Limb (tissue), 2 donors: ENCODE data around the gene KIF24.
"Not testable (repeated sequence)": the region's sequence is repeated elsewhere in the genome, so short reads cannot be mapped to it uniquely, and the experiment has no call there.

ENCODE experiments used
- DNase-seq, 2 donors: peaks; one replicate each; pipeline ENCODE4 v3.0.0-alpha.2; 2016; ENCODE audit errors: extremely low spot score in 2 of 2

KIF24 gene

DNA sequence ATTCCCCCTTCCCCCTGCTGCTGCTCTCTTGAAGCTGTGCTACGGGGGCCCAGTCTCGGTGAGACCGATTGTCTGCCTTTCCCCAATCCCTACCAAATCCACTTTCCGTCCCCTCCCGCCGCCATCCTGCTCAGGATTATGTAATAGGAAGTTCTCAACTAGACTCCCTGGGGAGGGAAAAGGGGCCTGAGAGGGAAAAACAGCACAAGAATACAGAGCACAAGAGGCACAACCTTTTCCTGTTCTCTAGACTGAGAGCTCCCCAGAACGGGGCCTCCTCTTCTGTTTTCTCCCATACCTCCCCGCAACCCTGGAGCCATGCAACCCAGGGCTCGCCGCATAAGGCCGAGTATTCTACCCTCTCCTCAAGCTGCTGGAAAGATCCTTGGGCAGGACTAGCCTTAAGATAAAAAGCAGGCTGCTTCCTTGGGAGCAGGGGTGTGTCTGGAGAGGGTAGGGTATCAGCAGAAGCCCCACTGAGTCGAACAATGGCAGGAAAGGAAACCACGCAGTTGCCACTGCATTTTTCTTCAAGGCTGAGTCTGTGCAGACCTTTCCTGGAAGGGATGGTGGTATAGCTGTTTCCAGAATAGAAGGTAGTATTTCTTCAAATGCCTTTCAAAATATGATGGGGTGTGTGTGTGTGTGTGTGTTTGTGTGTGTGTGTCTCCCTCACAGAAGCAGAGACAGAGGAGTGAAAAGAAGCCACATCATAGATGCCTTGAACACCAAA, 34.7 kb upstream of the KIF24 start:
- DNase-seq = peak in 1 of 2 donors; percentile 77

- no peak for DNase-seq
Observed at GRCh38 chr9:34362614-34363214, 33.6 kb upstream of the KIF24 start.

DNA sequence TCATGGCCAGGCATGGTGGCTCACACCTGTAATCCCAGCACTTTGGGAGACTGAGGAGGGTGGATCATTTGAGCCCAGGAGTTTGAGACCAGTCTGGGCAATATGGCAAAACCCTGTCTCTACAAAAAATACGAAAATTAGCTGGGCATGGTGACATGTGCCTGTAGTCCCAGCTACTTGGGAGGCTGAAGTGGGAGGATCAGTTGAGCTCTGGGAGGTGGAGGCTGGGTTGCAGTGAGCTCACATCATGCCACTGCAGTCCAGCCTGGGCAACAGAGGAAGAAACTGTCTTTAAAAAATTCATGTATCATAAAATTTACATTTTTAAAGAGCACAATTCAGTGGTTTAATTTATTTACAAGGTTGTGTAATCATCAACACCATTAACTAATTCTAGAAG, 23.9 kb upstream of the KIF24 start:
- not testable (repeated sequence) for DNase-seq

GRCh38 chr9:34352122-34352652, 23.1 kb upstream of the KIF24 start:
- DNase-seq = not testable (repeated sequence)

- DNase-seq = no peak
Observed at GRCh38 chr9:34349324-34349723, 20.3 kb upstream of the KIF24 start.

GRCh38 chr9:34347800-34348158, 18.7 kb upstream of the KIF24 start:
- DNase-seq = no peak

- DNase-seq = no peak
Observed at GRCh38 chr9:34346873-34347799, 18.1 kb upstream of the KIF24 start.

- no peak for DNase-seq
Observed at GRCh38 chr9:34343605-34344004, 14.5 kb upstream of the KIF24 start.

GRCh38 chr9:34343090-34343489, 14.0 kb upstream of the KIF24 start:
- no peak for DNase-seq

DNA sequence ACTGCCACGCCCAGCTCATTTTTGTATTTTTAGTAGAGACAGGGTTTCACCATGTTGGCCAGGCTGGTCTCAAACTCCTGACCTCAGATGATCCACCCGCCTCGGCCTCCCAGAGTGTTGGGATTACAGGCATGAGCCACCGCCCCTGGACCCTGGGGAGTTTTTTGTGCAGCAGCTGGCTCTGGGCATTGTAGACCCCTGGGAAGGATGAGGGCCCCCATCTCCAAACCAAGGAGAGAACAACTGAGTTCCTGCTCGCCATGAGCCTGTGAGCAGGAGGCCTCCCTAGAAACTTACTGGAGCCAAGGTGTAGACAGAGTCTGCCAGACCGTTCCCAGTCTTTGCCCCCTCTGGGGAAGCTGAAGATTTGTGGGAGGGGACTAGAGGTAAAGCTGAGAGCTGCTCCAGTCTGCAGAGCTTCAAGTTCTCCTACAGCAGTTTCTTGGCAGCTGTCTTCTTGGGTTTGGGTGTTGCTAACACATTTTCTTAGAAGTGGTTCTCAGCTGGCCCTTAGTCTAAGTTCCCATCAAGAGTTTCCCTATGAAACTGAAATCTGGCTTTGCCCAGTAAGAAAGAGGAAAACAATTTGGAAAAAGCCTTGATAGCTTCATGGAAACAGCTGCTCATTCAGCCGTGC, 12.7 kb upstream of the KIF24 start:
- DNase-seq = no peak

DNA sequence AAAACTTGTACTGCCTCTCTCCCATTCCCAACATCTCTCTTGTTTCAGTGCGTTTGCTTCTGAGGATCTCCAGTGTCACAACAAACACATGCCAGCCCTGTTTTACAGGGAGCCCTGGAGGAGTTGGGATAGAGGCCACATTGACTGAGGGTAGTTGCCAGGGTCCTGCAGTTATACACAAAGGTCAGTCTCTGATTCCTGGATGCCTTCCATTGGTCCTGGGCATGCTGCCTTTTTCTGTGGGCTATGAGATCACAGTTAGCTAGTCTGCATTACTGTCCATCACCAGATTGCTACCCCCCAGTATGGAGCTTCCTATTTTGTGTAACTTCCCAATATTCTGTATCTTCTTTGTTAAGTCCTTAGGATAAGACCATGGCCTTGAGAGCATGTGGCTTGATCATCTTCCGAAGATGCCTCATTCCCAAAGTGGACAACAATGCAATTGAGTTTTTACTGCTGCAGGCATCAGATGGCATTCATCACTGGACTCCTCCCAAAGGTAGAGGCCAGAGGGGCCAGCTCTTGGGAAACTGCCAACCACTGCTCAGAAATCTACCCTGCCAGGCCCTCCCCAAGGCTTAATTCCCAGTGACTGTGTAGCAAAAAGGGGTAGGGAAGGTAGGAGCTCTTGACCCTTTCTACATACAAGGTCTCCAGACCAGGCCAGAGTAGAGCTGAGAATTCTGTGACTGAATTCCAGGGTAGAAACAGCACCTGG, 9.8 kb upstream of the KIF24 start:
- no peak for DNase-seq

DNA sequence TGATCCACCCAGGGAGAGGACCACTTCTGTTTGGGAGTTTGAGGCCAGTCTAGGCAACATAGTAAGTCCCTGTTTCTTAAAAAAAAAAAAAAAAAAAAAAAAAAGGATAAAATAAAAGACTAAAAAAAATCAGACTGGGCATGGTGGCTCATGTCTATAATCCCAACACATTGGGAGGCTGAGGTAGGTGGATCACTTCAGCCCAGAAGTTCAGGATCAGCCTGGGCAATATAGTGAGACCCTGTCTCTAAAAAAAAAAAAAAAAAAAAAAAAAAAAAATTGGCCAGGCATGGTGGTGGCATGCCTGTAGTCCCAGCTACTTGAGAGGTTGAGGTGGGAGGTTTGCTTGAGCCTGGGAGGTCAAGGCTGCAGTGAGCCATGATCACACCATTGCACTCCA, 9.0 kb upstream of the KIF24 start:
- DNase-seq = not testable (repeated sequence)

- DNase-seq = no peak
Observed at GRCh38 chr9:34337403-34337802, 8.3 kb upstream of the KIF24 start.

DNA sequence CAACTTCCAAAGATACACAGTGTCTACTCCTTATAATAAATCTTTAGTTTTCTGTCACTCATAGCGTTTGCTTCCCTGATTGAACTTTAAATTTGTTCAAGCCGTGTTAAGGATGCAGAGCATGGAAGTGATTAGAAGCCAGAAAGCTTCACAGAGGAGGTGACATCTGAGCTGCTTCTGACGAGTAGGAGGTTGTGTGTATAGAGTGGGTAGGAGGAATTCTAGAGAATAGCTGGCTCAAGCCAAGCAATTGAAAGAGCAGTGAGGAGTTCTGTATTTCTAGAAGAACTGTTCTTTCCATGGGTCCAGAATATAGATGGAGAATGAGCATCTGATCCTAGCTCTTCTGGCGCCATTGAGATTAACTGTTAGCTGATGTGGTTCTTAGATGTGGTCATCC, 6.3 kb upstream of the KIF24 start:
- no peak for DNase-seq

DNA sequence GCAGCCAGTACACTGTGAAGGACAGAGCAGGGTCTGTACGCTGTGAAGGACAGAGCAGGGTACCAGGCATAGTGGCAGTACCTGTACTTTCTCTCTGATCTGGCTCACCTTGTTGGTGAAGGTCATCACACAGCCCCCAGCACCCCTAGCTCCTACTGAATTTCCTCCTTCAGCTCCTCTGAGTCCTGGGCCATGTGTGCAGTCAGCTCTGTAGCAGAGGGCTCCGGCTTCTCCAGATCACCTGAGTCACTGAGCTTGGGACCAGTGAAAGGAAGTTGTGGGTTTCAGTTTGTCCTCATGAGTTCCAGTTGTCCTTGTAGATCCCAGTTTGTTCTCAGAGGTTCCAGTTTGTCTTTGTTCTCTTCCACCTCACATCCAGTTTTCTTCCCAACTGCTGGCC, 5.8 kb upstream of the KIF24 start:
- DNase-seq = no peak

DNA sequence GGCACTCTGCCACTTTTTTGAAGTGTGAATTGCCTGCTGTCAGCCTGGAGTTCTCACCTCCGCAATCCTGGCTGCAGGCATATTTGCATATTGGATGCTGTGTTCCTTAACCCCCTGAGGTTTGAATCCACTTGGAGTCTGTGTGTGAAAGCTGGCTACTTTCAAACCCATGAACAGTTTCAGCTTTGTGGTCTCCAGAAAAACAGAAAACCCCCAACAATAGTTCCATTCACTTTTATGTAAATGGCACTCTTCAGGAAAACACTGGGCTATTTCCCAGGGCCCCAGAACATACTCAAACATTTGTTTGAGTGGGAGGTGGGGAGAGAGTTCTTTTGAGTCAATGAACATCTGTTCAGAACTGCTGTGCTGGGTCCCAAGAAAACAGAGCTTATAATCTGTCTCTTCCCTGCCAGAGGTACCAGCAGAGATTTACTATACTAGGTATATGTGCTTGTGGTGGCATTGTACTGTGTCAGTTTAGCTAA, 5.3 kb upstream of the KIF24 start:
- peak in 1 of 2 donors; percentile 45 for DNase-seq

GRCh38 chr9:34333836-34334235, 4.8 kb upstream of the KIF24 start:
- no peak for DNase-seq

GRCh38 chr9:34332076-34332964, 3.3 kb upstream of the KIF24 start:
- peak in 1 of 2 donors; percentile 70 for DNase-seq

GRCh38 chr9:34331196-34331595, 2.1 kb upstream of the KIF24 start:
- no peak for DNase-seq

DNA sequence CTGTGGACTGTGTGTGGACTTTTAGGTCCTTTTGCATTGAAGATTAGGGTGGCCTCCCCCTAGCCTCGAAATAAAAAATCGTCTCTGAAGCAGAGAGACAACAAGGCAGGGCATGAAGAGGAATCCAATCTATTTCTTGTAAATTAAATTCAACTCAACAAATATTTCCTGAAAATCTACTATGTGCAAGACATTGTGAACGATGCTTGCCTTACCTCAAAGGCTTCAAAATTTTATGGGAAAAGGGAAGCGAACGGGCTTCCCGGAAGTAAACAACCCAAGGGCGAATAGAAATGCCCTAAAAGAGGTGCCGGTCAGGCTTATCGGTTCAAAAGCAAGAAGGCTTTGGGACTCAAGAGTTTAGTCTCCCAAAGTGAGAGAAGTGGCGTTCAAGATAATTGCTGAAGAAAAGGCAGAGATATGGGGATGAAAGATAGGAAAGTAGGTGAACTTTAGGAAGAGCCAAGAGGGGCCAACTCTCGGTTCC, 525 bp downstream of the KIF24 start:
- no peak for DNase-seq
